ENCODE data around the gene PTCD3. TPM values are rescaled to one million over a fixed set of nuclear protein-coding genes. Genes with fewer than 3 reads are reported as not detected.

Gene PTCD3
- total RNA-seq, 1 experiment from 2014 or later, result 180 TPM

- H2BK12ac ChIP-seq (ENCODE audit: insufficient read length, low read depth, low read length), result no peak overlapping the region
- H3K4me1 ChIP-seq (ENCODE audit: insufficient read depth, low read length), result no peaks in the 10 kb centered on the region
- no peaks in the 10 kb centered on the region for H3K9me3 ChIP-seq (ENCODE audit: control insufficient read depth, low read depth, low read length)
- Mint-ChIP-seq H3K4me3 (no peak overlapping the region), H3K4me1 (no peaks in the 10 kb centered on the region), H3K27me3 (ENCODE audit: low read depth) (no peaks in the 10 kb centered on the region), H3K27ac (no peak overlapping the region), H3K36me3 (ENCODE audit: insufficient read depth in 1 of 3, low read depth in 3 of 3) (peaks cover 11 to 63% (median 48%) of the 10 kb centered on the region in 3 experiments; a peak in 6 of 7 replicates), H3K9me3 (no peaks in the 10 kb centered on the region)
- H3K27me3 ChIP-seq (ENCODE audit: insufficient read depth, low read length), result no peaks in the 10 kb centered on the region
- no peak overlapping the region for H3K4ac ChIP-seq (ENCODE audit: low read depth, low read length)
- TF ChIP-seq, protein P1, sequence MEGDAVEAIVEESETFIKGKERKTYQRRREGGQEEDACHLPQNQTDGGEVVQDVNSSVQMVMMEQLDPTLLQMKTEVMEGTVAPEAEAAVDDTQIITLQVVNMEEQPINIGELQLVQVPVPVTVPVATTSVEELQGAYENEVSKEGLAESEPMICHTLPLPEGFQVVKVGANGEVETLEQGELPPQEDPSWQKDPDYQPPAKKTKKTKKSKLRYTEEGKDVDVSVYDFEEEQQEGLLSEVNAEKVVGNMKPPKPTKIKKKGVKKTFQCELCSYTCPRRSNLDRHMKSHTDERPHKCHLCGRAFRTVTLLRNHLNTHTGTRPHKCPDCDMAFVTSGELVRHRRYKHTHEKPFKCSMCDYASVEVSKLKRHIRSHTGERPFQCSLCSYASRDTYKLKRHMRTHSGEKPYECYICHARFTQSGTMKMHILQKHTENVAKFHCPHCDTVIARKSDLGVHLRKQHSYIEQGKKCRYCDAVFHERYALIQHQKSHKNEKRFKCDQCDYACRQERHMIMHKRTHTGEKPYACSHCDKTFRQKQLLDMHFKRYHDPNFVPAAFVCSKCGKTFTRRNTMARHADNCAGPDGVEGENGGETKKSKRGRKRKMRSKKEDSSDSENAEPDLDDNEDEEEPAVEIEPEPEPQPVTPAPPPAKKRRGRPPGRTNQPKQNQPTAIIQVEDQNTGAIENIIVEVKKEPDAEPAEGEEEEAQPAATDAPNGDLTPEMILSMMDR (conservative IDR thresholded peaks at IDR 0.05), result no peak
- no peak overlapping the region for H4K8ac ChIP-seq (replicated peaks; ENCODE audit: insufficient read length, low read depth, low read length)
- H2BK120ac ChIP-seq (ENCODE audit: low read depth, low read length, poor library complexity, severe bottlenecking), result no peak overlapping the region
- H3T11ph ChIP-seq (ENCODE audit: low read length), result no peak overlapping the region
- H3K56ac ChIP-seq (ENCODE audit: insufficient read length, low read depth, low read length), result no peak overlapping the region
- no peaks in the 10 kb centered on the region for H3K79me1 ChIP-seq (ENCODE audit: insufficient read depth, low read depth, low read length, poor library complexity, severe bottlenecking)
- H3K23ac ChIP-seq (ENCODE audit: insufficient read length, low read depth, low read length), result no peak overlapping the region
- DNase-seq, result no peak
- no peak overlapping the region for H2BK15ac ChIP-seq (ENCODE audit: low read depth, low read length)
- H3K14ac ChIP-seq (ENCODE audit: insufficient read depth, low read length), result no peak overlapping the region
- no peak overlapping the region for H3K9ac ChIP-seq (ENCODE audit: extremely low read depth, insufficient read length, low read length)
- H3K79me2 ChIP-seq (ENCODE audit: insufficient read depth, low read length), result no peaks in the 10 kb centered on the region
- H4K91ac ChIP-seq (ENCODE audit: insufficient read length, low read depth, low read length), result no peak overlapping the region
- no peaks in the 10 kb centered on the region for H3K23me2 ChIP-seq (ENCODE audit: insufficient read length, low read depth, low read length, poor library complexity, severe bottlenecking)
- no CpG with 5 or more reads among the region's 2 CpGs for whole genome bisulfite sequencing (ENCODE audit: extremely low coverage, insufficient read length, low lambda C conversion rate)
- H2BK20ac ChIP-seq (ENCODE audit: low read depth, low read length, poor library complexity, severe bottlenecking), result no peak overlapping the region
- H2BK5ac ChIP-seq (ENCODE audit: insufficient read length, low read length), result no peak overlapping the region
- no peak overlapping the region for H3K4me2 ChIP-seq (ENCODE audit: insufficient read depth, insufficient read length, low read length)
- no peak overlapping the region for H4K5ac ChIP-seq (ENCODE audit: insufficient read length, low read depth, low read length)
- H4K20me1 ChIP-seq (ENCODE audit: control insufficient read depth, insufficient read depth, insufficient read length), result no peaks in the 10 kb centered on the region
- no peak overlapping the region for H3K18ac ChIP-seq (ENCODE audit: insufficient read length, low read depth, low read length)
- no peak overlapping the region for H2AFZ ChIP-seq (ENCODE audit: low read length)
- H3K27ac ChIP-seq (ENCODE audit: insufficient read length, low read depth, low read length), result no peak overlapping the region
- H2AK5ac ChIP-seq (ENCODE audit: insufficient read length, low read length), result no peak overlapping the region
These were observed 68.4 kb downstream of the PTCD3 start for GRCh38 chr2:86174445-86174844.

Data from H9 (cell line).